ENCODE results near the gene ZNF488.

DNA sequence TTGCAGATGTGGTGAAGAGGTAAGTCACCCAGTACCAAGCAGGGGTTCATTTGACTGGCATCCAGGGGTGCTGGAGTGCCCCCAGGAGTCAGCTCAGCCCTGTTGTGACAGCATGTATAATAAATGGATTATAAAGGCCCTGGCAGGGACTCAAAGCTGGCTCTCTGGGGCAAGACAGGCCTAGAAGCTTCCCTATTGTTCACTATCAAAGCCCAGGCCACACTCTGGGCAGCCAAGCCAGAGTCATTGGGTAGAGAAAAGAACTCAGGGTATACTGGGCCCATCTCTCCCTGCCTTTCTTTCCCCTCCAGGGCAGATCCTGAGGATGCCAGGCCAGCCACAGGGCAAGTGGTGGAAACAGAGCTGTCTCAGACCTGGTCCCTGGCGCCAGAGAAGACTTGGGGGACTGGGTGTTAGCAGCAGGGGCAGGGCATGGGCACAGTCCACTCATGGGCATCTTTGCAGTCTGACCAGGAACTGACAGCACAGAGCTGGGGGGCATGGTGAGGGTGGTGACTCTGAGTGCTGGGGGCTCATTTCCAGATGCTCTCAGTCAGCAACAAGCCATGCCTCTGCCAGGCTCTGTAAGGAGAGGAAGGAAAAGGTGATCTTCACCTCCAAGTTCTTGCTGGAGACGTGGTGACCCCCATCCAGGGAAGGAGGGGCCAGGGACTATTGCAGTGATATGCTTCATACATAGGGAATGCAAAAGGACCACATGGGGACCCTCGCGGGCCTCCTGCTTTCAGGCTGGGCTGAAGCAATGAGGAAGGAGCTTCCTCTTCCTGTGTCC lies 24.3 kb downstream of the ZNF488 start:
- TF ChIP-seq, protein P1, sequence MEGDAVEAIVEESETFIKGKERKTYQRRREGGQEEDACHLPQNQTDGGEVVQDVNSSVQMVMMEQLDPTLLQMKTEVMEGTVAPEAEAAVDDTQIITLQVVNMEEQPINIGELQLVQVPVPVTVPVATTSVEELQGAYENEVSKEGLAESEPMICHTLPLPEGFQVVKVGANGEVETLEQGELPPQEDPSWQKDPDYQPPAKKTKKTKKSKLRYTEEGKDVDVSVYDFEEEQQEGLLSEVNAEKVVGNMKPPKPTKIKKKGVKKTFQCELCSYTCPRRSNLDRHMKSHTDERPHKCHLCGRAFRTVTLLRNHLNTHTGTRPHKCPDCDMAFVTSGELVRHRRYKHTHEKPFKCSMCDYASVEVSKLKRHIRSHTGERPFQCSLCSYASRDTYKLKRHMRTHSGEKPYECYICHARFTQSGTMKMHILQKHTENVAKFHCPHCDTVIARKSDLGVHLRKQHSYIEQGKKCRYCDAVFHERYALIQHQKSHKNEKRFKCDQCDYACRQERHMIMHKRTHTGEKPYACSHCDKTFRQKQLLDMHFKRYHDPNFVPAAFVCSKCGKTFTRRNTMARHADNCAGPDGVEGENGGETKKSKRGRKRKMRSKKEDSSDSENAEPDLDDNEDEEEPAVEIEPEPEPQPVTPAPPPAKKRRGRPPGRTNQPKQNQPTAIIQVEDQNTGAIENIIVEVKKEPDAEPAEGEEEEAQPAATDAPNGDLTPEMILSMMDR (IDR thresholded peaks at IDR 0.05 in 2 of 3, conservative IDR thresholded peaks at IDR 0.05 in 1 of 3; ENCODE audit: control insufficient read depth in 2 of 3, extremely low read depth in 1 of 3, insufficient read depth in 1 of 3, low read depth in 3 of 3, low read length in 3 of 3): no peak
- TF ChIP-seq ZNF217 (IDR thresholded peaks at IDR 0.05) (no peak), HDAC6 (IDR thresholded peaks at IDR 0.05; ENCODE audit: unreplicated experiment) (no peak), RAD21 (IDR thresholded peaks at IDR 0.05; ENCODE audit: insufficient read depth, low read depth, low read length) (no peak), POLR2A (IDR thresholded peaks at IDR 0.05; ENCODE audit: low read depth, low read length) (no peak), NFIC (IDR thresholded peaks at IDR 0.05; ENCODE audit: low read depth, low read length) (no peak), EGR1 (IDR thresholded peaks at IDR 0.05; ENCODE audit: borderline replicate concordance in 1 of 2, low read depth in 2 of 2, low read length in 2 of 2) (no peak), JUND (IDR thresholded peaks at IDR 0.05; ENCODE audit: low read depth, low read length) (no peak), EZH2 (IDR thresholded peaks at IDR 0.05; ENCODE audit: borderline replicate concordance, control insufficient read depth, low read depth, low read length) (no peak), DPF2 (IDR thresholded peaks at IDR 0.05) (no peak), CBX3 (IDR thresholded peaks at IDR 0.05; ENCODE audit: borderline replicate concordance, low read depth) (no peak), NFYA (IDR thresholded peaks at IDR 0.05; ENCODE audit: borderline replicate concordance, low read depth, low read length) (no peak), HDAC2 (IDR thresholded peaks at IDR 0.05) (no peak)
